H1 (cell line): ENCODE measurements around the gene BTBD16. TPM values are rescaled to one million over a fixed set of nuclear protein-coding genes. Genes with fewer than 3 reads are reported as not detected.

Experiments used
- CTCF ChIA-PET: fragments of 300-600 bp; sonication (Branson Sonifier 250); formaldehyde crosslinking; loops from one replicate; lab custom pipeline; 2021; ENCODE audit not compliant: partially characterized antibody; lab: Charles Lee
- POLR2A ChIA-PET: fragments of 300-600 bp; sonication (Branson Sonifier 250); formaldehyde crosslinking; loops from one replicate; lab custom pipeline; 2021; ENCODE audit warnings: inconsistent platforms; ENCODE audit not compliant: partially characterized antibody; lab: Charles Lee
- DNase-seq, 2 experiments: peaks; one replicate each; pipeline versions ENCODE4 v3.0.0 to v3.0.0-alpha.2; 2010 to 2022; ENCODE audit warnings: low spot score in 2 of 2, low read depth in 1 of 2, mixed read lengths in 1 of 2
- FAIRE-seq: peaks from 2 replicates; lab custom pipeline; 2011; peaks lifted over from hg19 to GRCh38; lab: Jason Lieb, UNC
- H2AFZ ChIP-seq: 2 replicates; pipeline ENCODE4 v1.8.1; 2012; ENCODE audit warnings: low read length, inconsistent platforms
- H2AK5ac ChIP-seq: 2 replicates; pipeline ENCODE4 v1.6.1; 2013; ENCODE audit warnings: low read depth, low read length
- H2BK120ac ChIP-seq: replicated peaks from 2 replicates; pipeline ENCODE3; 2013; ENCODE audit warnings: low read depth, low read length, inconsistent platforms
- H2BK12ac ChIP-seq: 2 replicates; pipeline ENCODE4 v1.6.1; 2013; ENCODE audit warnings: low read depth, low read length
- H2BK15ac ChIP-seq: 2 replicates; pipeline ENCODE4 v1.6.1; 2013; ENCODE audit warnings: low read length
- H2BK20ac ChIP-seq: 2 replicates; pipeline ENCODE4 v1.6.1; 2013; ENCODE audit warnings: low read length
- H2BK5ac ChIP-seq: 2 replicates; pipeline ENCODE4 v1.6.1; 2013; ENCODE audit warnings: low read depth, low read length
- H3K14ac ChIP-seq: 2 replicates; pipeline ENCODE4 v1.6.1; 2013; ENCODE audit warnings: inconsistent platforms; ENCODE audit not compliant: insufficient read length
- H3K18ac ChIP-seq: 2 replicates; pipeline ENCODE4 v1.6.1; 2013; ENCODE audit warnings: low read length; ENCODE audit errors: extremely low read depth
- H3K23ac ChIP-seq: 2 replicates; pipeline ENCODE4 v1.6.1; 2013; ENCODE audit warnings: inconsistent platforms; ENCODE audit not compliant: insufficient read length
- H3K23me2 ChIP-seq: 2 replicates; pipeline ENCODE4 v1.6.1; 2013; ENCODE audit warnings: low read depth, low read length
- H3K27ac ChIP-seq: 2 replicates; pipeline ENCODE4 v1.6.1; 2011; ENCODE audit warnings: low read depth, low read length, inconsistent platforms
- H3K27me3 ChIP-seq, 4 experiments: replicated peaks in 1 of 4; 1 replicate in 1 of 4; 2 replicates in 3 of 4; pipeline versions ENCODE4 v1.6.1 to v1.8.1; 2011 to 2013; ENCODE audit warnings: low read length in 3 of 4, mild to moderate bottlenecking in 3 of 4, inconsistent platforms in 2 of 4, mixed read lengths in 2 of 4, moderate library complexity in 1 of 4; ENCODE audit not compliant: control insufficient read depth in 3 of 4, insufficient read depth in 3 of 4; ENCODE audit errors: extremely low read depth in 1 of 4
- H3K36me3 ChIP-seq, 4 experiments: 2 replicates each; pipeline versions ENCODE4 v1.6.1 to v1.8.1; 2011 to 2013; ENCODE audit warnings: mild to moderate bottlenecking in 4 of 4, low read length in 3 of 4, moderate library complexity in 2 of 4, control low read depth in 1 of 4, inconsistent platforms in 1 of 4; ENCODE audit not compliant: insufficient read depth in 4 of 4, control insufficient read depth in 2 of 4
- H3K4ac ChIP-seq: replicated peaks from 2 replicates; pipeline ENCODE3; 2013; ENCODE audit warnings: low read length, low read depth, mixed read lengths, inconsistent platforms; ENCODE audit not compliant: insufficient read length
- H3K4me1 ChIP-seq, 4 experiments: replicated peaks in 1 of 4; 1 replicate in 1 of 4; 2 replicates in 3 of 4; pipeline versions ENCODE4 v1.6.1 to v1.8.1; 2011 to 2013; ENCODE audit warnings: low read length in 3 of 4, inconsistent platforms in 2 of 4, mixed read lengths in 1 of 4; ENCODE audit not compliant: insufficient read depth in 4 of 4, control insufficient read depth in 3 of 4
- H3K4me2 ChIP-seq, 2 experiments: 2 replicates each; pipeline versions ENCODE4 v1.6.1 to v1.8.1; 2011 to 2013; ENCODE audit warnings: low read depth in 2 of 2, low read length in 2 of 2, control low read depth in 1 of 2, inconsistent platforms in 1 of 2, mild to moderate bottlenecking in 1 of 2; ENCODE audit not compliant: insufficient read depth in 1 of 2
- H3K4me3 ChIP-seq, 4 experiments: fragments of 200-600, 300-600 bp in 1 of 4; sonication (generic), shearing (Covaris generic), sonication (Bioruptor Twin) in 1 of 4; 2 replicates each; pipeline versions ENCODE4 v1.5.1 to v1.8.1; 2011 to 2016; ENCODE audit warnings: low read length in 4 of 4, low read depth in 3 of 4, control low read depth in 2 of 4, inconsistent platforms in 2 of 4, mild to moderate bottlenecking in 2 of 4, mixed read lengths in 1 of 4, moderate library complexity in 1 of 4; ENCODE audit not compliant: insufficient read depth in 2 of 4; ENCODE audit errors: extremely low read depth in 1 of 4
- H3K56ac ChIP-seq: replicated peaks from 2 replicates; pipeline ENCODE3; 2013; ENCODE audit warnings: low read depth, mild to moderate bottlenecking, mixed read lengths, low read length, inconsistent platforms; ENCODE audit not compliant: insufficient read length
- H3K79me1 ChIP-seq: 2 replicates; pipeline ENCODE4 v1.6.1; 2013; ENCODE audit warnings: low read depth, low read length, control low read depth
- H3K79me2 ChIP-seq, 2 experiments: 2 replicates each; pipeline versions ENCODE4 v1.6.1 to v1.8.1; 2012 to 2013; ENCODE audit warnings: low read length in 2 of 2, mild to moderate bottlenecking in 2 of 2, inconsistent platforms in 1 of 2; ENCODE audit not compliant: insufficient read depth in 2 of 2, control insufficient read depth in 1 of 2
- H3K9ac ChIP-seq, 4 experiments: replicated peaks in 1 of 4; 1 replicate in 1 of 4; 2 replicates in 3 of 4; pipeline versions ENCODE4 v1.6.1 to v1.8.1; 2011 to 2013; ENCODE audit warnings: low read depth in 3 of 4, low read length in 3 of 4, control low read depth in 2 of 4, mild to moderate bottlenecking in 2 of 4, moderate library complexity in 2 of 4, inconsistent platforms in 1 of 4; ENCODE audit errors: extremely low read depth in 1 of 4
- H3K9me3 ChIP-seq, 2 experiments: 2 replicates each; pipeline versions ENCODE4 v1.6.1 to v1.8.1; 2012 to 2013; ENCODE audit warnings: mild to moderate bottlenecking in 2 of 2, moderate library complexity in 2 of 2, control low read depth in 1 of 2, inconsistent platforms in 1 of 2, low read depth in 1 of 2, low read length in 1 of 2, mixed read lengths in 1 of 2; ENCODE audit not compliant: insufficient read depth in 2 of 2
- H4K20me1 ChIP-seq, 2 experiments: replicated peaks in 1 of 2; 2 replicates each; pipeline versions ENCODE3 to v1.8.1; 2011 to 2013; ENCODE audit warnings: inconsistent platforms in 2 of 2, low read length in 2 of 2, mild to moderate bottlenecking in 1 of 2; ENCODE audit not compliant: insufficient read depth in 2 of 2, control insufficient read depth in 1 of 2
- H4K5ac ChIP-seq: 2 replicates; pipeline ENCODE4 v1.6.1; 2013; ENCODE audit warnings: low read length, low read depth, mixed read lengths, inconsistent platforms; ENCODE audit not compliant: insufficient read length
- H4K8ac ChIP-seq: 2 replicates; pipeline ENCODE4 v1.8.0; 2013; ENCODE audit warnings: mild to moderate bottlenecking, moderate library complexity, low read length, inconsistent platforms; ENCODE audit not compliant: insufficient read depth; ENCODE audit errors: extremely low read depth
- H4K91ac ChIP-seq: replicated peaks from 2 replicates; pipeline ENCODE3; 2013; ENCODE audit warnings: low read length, mixed read lengths, inconsistent platforms; ENCODE audit not compliant: insufficient read length
- CHD2 ChIP-seq: IDR thresholded peaks from 2 replicates; pipeline ENCODE4 v1.6.1; 2012; ENCODE audit warnings: low read length, improper control_type of control experiment
- CTBP2 ChIP-seq: IDR thresholded peaks from 2 replicates; pipeline ENCODE4 v1.7.0; 2011; ENCODE audit warnings: borderline replicate concordance, mild to moderate bottlenecking, moderate library complexity, mixed read lengths, low read length; ENCODE audit not compliant: insufficient read depth, insufficient read length
- EZH2 ChIP-seq: fragments of 200-600 bp; sonication (generic); IDR thresholded peaks from 2 replicates; pipeline ENCODE4 v1.7.1; 2012; ENCODE audit warnings: low read depth, mild to moderate bottlenecking, moderate library complexity, low read length, inconsistent platforms; ENCODE audit not compliant: severe bottlenecking
- HDAC2 ChIP-seq, 2 experiments: fragments of 300-600 bp in 1 of 2; sonication (generic) in 1 of 2; IDR thresholded peaks; 2 replicates each; pipeline ENCODE4 v1.6.1; 2011 to 2012; ENCODE audit warnings: low read depth in 2 of 2, low read length in 2 of 2, mild to moderate bottlenecking in 2 of 2, moderate library complexity in 2 of 2, borderline replicate concordance in 1 of 2, inconsistent platforms in 1 of 2
- JUN ChIP-seq: IDR thresholded peaks from 2 replicates; pipeline ENCODE4 v1.6.1; 2011; ENCODE audit warnings: low read depth, mild to moderate bottlenecking, improper control_type of control experiment, low read length
- KDM1A ChIP-seq: fragments of 200-600, 300-600 bp; sonication (generic); IDR thresholded peaks from 2 replicates; pipeline ENCODE4 v1.7.1; 2016; ENCODE audit warnings: mild to moderate bottlenecking, low read length, borderline replicate concordance
- KDM4A ChIP-seq: IDR thresholded peaks from one replicate; pipeline ENCODE4 v1.7.1; 2012; ENCODE audit warnings: low read depth, mild to moderate bottlenecking, moderate library complexity, low read length, inconsistent platforms; ENCODE audit not compliant: severe bottlenecking
- MAFK ChIP-seq: IDR thresholded peaks from 2 replicates; pipeline ENCODE4 v1.6.1; 2012; ENCODE audit warnings: low read depth, mild to moderate bottlenecking, improper control_type of control experiment, low read length
- SAP30 ChIP-seq: fragments of 300-600 bp; sonication (generic); IDR thresholded peaks from 2 replicates; pipeline ENCODE4 v1.7.1; 2012; ENCODE audit warnings: low read length, moderate library complexity, mild to moderate bottlenecking, inconsistent platforms; ENCODE audit not compliant: insufficient read depth, insufficient replicate concordance
- SUZ12 ChIP-seq: fragments of 200-600 bp; sonication (generic); IDR thresholded peaks from 2 replicates; pipeline ENCODE4 v1.6.1; 2012; ENCODE audit warnings: mild to moderate bottlenecking, inconsistent platforms, low read length, moderate library complexity, mixed read lengths
- WGBS, 2 experiments: shearing (Covaris generic) in 1 of 2; methylation state at CpG; one replicate each; pipeline versions ENCODE4 v1.1.6 to v1.1.7; 2013 to 2015; ENCODE audit warnings: low lambda C conversion rate in 2 of 2, mixed read lengths in 2 of 2, inconsistent platforms in 1 of 2, low coverage in 1 of 2, missing lambda C conversion rate in 1 of 2; ENCODE audit not compliant: insufficient replicate concordance in 2 of 2, insufficient coverage in 1 of 2, insufficient read length in 1 of 2; ENCODE audit errors: extremely low coverage in 1 of 2, missing lambda C conversion rate in 1 of 2; 5-methylcytosine and 5-hydroxymethylcytosine counted together
- polyA plus RNA-seq, 7 experiments: library from polyadenylated mRNA; depleted of rRNA in 3 of 7; stranded (reverse) in 5 of 7; unstranded in 2 of 7; fragments of >200 nt in 5 of 7; fragments of 200-250 nt in 2 of 7; gene quantifications; 1 replicate in 5 of 7; 2 replicates in 1 of 7; 4 replicates in 1 of 7; pipeline versions ENCODE4 v1.2.1 to v1.2.3, GENCODE V29; 2011 to 2013; ENCODE audit warnings: missing spikeins in 2 of 7, mixed read lengths in 2 of 7
- total RNA-seq: library from RNA; stranded (reverse); fragmentation: NEBNext Ultra II Directional; extraction: Animal tissue kit (Norgen Biotek cat#: 25700); gene quantifications from 2 replicates; pipeline ENCODE4 v1.2.1, GENCODE V29; 2021
- TF ChIP-seq, protein P1 (sequence below): IDR thresholded peaks from 2 replicates; pipeline ENCODE4 v1.6.1; 2012; ENCODE audit warnings: inconsistent platforms

The BTBD16 gene
- total and polyA plus RNA-seq, 2 of the 8 experiments (the other 6 are each of a cell fraction or from before 2014, with no cell fraction given): 0.05 TPM; not detected in 1

DNA sequence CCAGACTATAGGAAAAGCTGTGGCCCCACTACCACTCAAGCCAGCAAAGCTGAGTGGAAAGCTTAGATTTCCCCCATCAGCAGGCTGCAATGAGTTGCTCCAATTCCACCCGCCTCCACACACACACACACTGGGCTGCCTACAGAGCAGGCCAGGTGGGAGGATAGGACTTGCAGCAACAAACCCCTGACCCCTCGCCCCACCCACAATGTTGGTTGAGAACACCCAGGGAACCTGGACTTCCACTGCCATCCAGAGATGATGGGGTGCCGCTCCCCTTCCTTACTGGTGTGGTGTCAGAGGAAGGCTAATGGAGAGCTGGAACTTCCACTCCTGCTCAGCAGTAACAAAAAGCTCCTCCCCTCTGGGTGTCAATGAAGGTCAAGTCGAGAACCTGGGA is 86.6 kb downstream of the BTBD16 start:
- no peaks in the 10 kb centered on the region; the same call in 1 of the 2 replicates for H3K23me2 ChIP-seq
- CTCF ChIA-PET: interaction anchor here (0.6 to 3.2 kb wide), 5 partner anchors 14 to 341 kb away, joined by 3 to 16 read pairs (median 4); no protein-coding TSS in a partner anchor
- H3K9ac ChIP-seq: no peak overlapping the region
- no peak overlapping the region for H3K27ac ChIP-seq
- no peaks in the 10 kb centered on the region for H4K20me1 ChIP-seq
- no peak overlapping the region for H3K56ac ChIP-seq
- H2BK15ac ChIP-seq: no peak overlapping the region
- no peak overlapping the region for H3K18ac ChIP-seq
- no peaks in the 10 kb centered on the region for H3K36me3 ChIP-seq
- no peak overlapping the region for H2BK12ac ChIP-seq
- no peak overlapping the region for H2BK120ac ChIP-seq
- FAIRE-seq (no peak), DNase-seq (no peak)
- H3K79me2 ChIP-seq: no peaks in the 10 kb centered on the region
- no peaks in the 10 kb centered on the region for H3K27me3 ChIP-seq
- no peak overlapping the region for H4K5ac ChIP-seq
- no peak overlapping the region for H3K4me2 ChIP-seq
- H3K4me3 ChIP-seq: no peak overlapping the region
- POLR2A ChIA-PET: no interaction called here
- H3K23ac ChIP-seq: no peak overlapping the region
- H3K14ac ChIP-seq: no peak overlapping the region
- no peak overlapping the region for H3K4ac ChIP-seq
- H2BK5ac ChIP-seq: no peak overlapping the region
- no peaks in the 10 kb centered on the region; a peak in 1 of 4 replicates for H3K9me3 ChIP-seq
- H4K8ac ChIP-seq: no peak overlapping the region
- no peak overlapping the region for H2AFZ ChIP-seq
- no peaks in the 10 kb centered on the region for H3K4me1 ChIP-seq
- no peak overlapping the region for H4K91ac ChIP-seq
- TF ChIP-seq KDM1A (no peak), EZH2 (no peak), MAFK (no peak), CTBP2 (no peak), SUZ12 (no peak), JUN (no peak), SAP30 (no peak), KDM4A (no peak), HDAC2 (IDR thresholded peaks at IDR 0.05; ENCODE audit: borderline replicate concordance in 1 of 2, low read depth in 2 of 2, low read length in 2 of 2) (no peak), CHD2 (no peak)
- TF ChIP-seq, protein P1, sequence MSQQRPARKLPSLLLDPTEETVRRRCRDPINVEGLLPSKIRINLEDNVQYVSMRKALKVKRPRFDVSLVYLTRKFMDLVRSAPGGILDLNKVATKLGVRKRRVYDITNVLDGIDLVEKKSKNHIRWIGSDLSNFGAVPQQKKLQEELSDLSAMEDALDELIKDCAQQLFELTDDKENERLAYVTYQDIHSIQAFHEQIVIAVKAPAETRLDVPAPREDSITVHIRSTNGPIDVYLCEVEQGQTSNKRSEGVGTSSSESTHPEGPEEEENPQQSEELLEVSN: no peak
- H2AK5ac ChIP-seq: no peak overlapping the region
- no peaks in the 10 kb centered on the region for H3K79me1 ChIP-seq
- no peak overlapping the region for H2BK20ac ChIP-seq
- 92% methylated on average over 4 of the region's 4 CpGs; no CpG with 5 or more reads in 1 of the 2 experiments for WGBS, 2 experiments
